GM12878 (cell line): ENCODE results near the gene UBASH3A.

ENCODE experiments used
- BRCA1 ChIP-seq: IDR thresholded peaks from 2 replicates; pipeline ENCODE4 v1.6.1; 2011; ENCODE audit warnings: low read depth, low read length, improper control_type of control experiment
- CBFB ChIP-seq: IDR thresholded peaks from 2 replicates; pipeline ENCODE4 v1.6.1; 2016; ENCODE audit warnings: antibody characterized with exemption, low read depth
- RCOR1 ChIP-seq: conservative IDR thresholded peaks from 2 replicates; pipeline ENCODE4 v1.6.1; 2012; ENCODE audit warnings: low read depth, low read length, improper control_type of control experiment
- ZNF207 ChIP-seq: fragments of 450-650 bp; IDR thresholded peaks from 2 replicates; pipeline ENCODE4 v1.6.1; 2014; ENCODE audit warnings: antibody characterized with exemption, mild to moderate bottlenecking, borderline replicate concordance
- ZNF24 ChIP-seq: fragments of 450-650 bp; IDR thresholded peaks from 2 replicates; pipeline ENCODE4 v1.6.1; 2017; ENCODE audit warnings: antibody characterized with exemption, mild to moderate bottlenecking
- ZSCAN29 ChIP-seq: fragments of 450-650 bp; IDR thresholded peaks from 2 replicates; pipeline ENCODE4 v1.6.1; 2017; ENCODE audit warnings: mild to moderate bottlenecking, moderate library complexity
- ZZZ3 ChIP-seq: IDR thresholded peaks from 2 replicates; pipeline ENCODE4 v1.6.1; 2011; ENCODE audit warnings: low read depth; ENCODE audit not compliant: control insufficient read depth, insufficient read length
- TF ChIP-seq, protein P1 (sequence below): fragments of 450-650 bp; formaldehyde crosslinking; IDR thresholded peaks from 2 replicates; pipeline ENCODE4 v1.4.0; 2020; ENCODE audit warnings: mild to moderate bottlenecking, moderate library complexity

DNA sequence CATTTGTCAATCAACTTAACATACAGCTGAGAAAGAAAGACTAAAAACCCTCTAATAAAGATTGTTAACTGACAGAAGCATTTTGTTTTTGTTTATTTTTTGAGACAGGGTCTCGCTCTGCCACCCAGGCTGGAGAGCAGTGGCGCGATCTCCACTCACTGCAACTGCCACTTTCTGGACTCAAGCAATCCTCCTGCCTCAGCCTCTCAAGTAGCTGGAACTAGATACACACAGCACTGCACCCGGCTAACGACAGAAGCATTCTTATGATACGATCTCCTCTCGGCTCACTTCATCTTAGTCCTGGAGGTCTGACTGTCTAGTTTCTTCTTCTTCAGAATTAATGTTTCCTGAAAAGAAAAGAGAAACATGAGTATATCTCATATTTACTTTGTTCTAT is 68.8 kb downstream of the UBASH3A start:
- TF ChIP-seq ZZZ3 (no peak), BRCA1 (no peak), ZNF207 (no peak), ZNF24 (no peak), ZSCAN29 (no peak), RCOR1 (no peak), CBFB (no peak)
- TF ChIP-seq, protein P1, sequence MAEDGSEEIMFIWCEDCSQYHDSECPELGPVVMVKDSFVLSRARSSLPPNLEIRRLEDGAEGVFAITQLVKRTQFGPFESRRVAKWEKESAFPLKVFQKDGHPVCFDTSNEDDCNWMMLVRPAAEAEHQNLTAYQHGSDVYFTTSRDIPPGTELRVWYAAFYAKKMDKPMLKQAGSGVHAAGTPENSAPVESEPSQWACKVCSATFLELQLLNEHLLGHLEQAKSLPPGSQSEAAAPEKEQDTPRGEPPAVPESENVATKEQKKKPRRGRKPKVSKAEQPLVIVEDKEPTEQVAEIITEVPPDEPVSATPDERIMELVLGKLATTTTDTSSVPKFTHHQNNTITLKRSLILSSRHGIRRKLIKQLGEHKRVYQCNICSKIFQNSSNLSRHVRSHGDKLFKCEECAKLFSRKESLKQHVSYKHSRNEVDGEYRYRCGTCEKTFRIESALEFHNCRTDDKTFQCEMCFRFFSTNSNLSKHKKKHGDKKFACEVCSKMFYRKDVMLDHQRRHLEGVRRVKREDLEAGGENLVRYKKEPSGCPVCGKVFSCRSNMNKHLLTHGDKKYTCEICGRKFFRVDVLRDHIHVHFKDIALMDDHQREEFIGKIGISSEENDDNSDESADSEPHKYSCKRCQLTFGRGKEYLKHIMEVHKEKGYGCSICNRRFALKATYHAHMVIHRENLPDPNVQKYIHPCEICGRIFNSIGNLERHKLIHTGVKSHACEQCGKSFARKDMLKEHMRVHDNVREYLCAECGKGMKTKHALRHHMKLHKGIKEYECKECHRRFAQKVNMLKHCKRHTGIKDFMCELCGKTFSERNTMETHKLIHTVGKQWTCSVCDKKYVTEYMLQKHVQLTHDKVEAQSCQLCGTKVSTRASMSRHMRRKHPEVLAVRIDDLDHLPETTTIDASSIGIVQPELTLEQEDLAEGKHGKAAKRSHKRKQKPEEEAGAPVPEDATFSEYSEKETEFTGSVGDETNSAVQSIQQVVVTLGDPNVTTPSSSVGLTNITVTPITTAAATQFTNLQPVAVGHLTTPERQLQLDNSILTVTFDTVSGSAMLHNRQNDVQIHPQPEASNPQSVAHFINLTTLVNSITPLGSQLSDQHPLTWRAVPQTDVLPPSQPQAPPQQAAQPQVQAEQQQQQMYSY (CRISPR knock-in tag) = no peak
